ENCODE measurements around the gene DGAT2. TPM values are rescaled to one million over a fixed set of nuclear protein-coding genes. Genes with fewer than 3 reads are reported as not detected.

Gene DGAT2
- total RNA-seq, 1 donor from 2014 or later, result 0.93 TPM

GRCh38 chr11:75765116-75765515 is 3.5 kb upstream of the DGAT2 start:
- no peak overlapping the region for H3K27ac Mint-ChIP-seq (ENCODE audit: unreplicated experiment)
- H3K27me3 Mint-ChIP-seq (ENCODE audit: low read depth), result peaks cover 35% of the 10 kb centered on the region
- no peak for TF ChIP-seq CTCF (conservative IDR thresholded peaks at IDR 0.05)
- no peak for DNase-seq (ENCODE audit: low read depth, low spot score)
- no peak overlapping the region for H3K4me3 Mint-ChIP-seq
- peaks cover 3% of the 10 kb centered on the region for H3K9me3 Mint-ChIP-seq
- no peaks in the 10 kb centered on the region for H3K36me3 Mint-ChIP-seq (ENCODE audit: low read depth)
- peaks cover 11% of the 10 kb centered on the region for H3K4me1 Mint-ChIP-seq

DNA sequence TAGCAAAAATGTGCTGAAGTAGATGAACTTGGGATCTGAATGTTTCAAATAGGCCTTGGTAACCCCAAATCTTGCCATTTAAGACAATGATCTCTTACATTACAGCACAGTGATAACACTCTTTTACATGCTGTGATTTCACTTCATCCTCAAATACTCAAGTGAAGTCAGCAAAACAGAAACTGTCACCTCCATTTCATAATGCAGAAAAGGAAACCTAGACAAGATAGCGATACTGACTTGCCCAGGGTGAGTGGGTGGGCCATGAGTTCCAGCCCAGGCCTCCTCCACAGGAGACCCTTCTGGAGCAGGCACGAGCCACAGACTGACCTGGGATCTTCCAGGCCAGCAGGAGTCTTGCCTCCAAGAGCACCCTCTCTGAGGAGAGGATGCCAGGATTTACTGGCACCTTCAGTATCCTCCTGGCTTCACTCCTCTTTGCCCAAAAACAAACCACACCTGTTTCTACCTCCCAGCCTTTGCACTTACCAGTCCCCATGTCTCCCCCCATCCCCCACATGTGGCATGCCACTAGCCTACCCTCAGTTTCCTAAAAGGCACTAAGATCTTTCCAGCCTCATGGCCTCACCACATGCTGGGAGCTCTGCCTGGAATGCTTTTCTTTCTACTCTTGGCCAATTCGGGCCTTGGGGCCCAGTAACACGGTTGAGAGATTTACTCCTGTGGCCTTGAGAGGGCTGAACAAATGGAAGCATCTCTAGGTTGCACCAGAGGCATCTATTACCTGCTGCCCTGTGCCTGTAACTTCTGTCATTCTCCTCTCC is 1.9 kb upstream of the DGAT2 start:
- no peak for DNase-seq (ENCODE audit: low read depth, low spot score)
- Mint-ChIP-seq H3K27ac (ENCODE audit: unreplicated experiment) (no peak overlapping the region), H3K4me1 (peaks cover 11% of the 10 kb centered on the region), H3K4me3 (no peak overlapping the region), H3K27me3 (ENCODE audit: low read depth) (peaks cover 50% of the 10 kb centered on the region), H3K36me3 (ENCODE audit: low read depth) (no peaks in the 10 kb centered on the region), H3K9me3 (peaks cover 3% of the 10 kb centered on the region)
- no peak for TF ChIP-seq CTCF (conservative IDR thresholded peaks at IDR 0.05)

DNA sequence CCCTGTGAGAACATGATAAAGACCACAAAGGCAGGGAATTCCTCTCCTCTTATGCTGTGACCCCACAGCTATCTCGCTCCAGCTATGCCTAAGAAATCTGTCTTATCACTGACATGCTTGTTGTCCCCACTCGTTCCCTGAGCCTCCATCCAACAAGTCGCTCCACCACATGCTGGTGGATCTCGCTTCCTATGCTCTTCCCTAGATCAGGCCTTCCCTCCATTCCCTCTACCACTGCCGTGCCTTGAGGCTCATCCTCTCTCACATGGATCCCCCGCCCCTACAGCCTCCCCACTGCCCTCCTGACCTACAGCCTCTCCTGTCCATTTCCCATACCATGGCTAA is 1.4 kb upstream of the DGAT2 start:
- no peak for DNase-seq (ENCODE audit: low read depth, low spot score)
- no peak for TF ChIP-seq CTCF (conservative IDR thresholded peaks at IDR 0.05)
- H3K4me3 Mint-ChIP-seq, result peak overlapping the region; percentile 67
- peaks cover 56% of the 10 kb centered on the region for H3K27me3 Mint-ChIP-seq (ENCODE audit: low read depth)
- H3K9me3 Mint-ChIP-seq, result peaks cover 3% of the 10 kb centered on the region
- H3K4me1 Mint-ChIP-seq, result peaks cover 11% of the 10 kb centered on the region
- H3K27ac Mint-ChIP-seq (ENCODE audit: unreplicated experiment), result no peak overlapping the region
- H3K36me3 Mint-ChIP-seq (ENCODE audit: low read depth), result no peaks in the 10 kb centered on the region

DNA sequence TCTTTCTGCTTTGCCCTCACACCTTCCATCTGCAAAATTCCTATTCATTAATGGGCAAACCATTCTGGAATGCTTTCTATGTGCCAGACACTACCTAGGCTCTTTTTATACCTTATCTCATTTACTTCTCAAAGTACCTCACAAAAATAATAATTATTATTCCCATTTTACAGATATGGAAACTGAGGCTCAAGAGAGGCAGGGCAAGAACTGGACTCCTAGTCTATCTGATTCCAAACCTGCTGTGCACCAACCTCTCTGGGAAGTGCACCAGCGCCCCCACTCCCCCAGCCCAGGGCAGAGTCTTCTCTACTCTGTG is 826 bp upstream of the DGAT2 start:
- Mint-ChIP-seq H3K4me1 (peaks cover 11% of the 10 kb centered on the region), H3K9me3 (peaks cover 3% of the 10 kb centered on the region), H3K4me3 (no peak overlapping the region), H3K27me3 (ENCODE audit: low read depth) (peaks cover 60% of the 10 kb centered on the region), H3K36me3 (ENCODE audit: low read depth) (no peaks in the 10 kb centered on the region), H3K27ac (ENCODE audit: unreplicated experiment) (no peak overlapping the region)
- TF ChIP-seq CTCF (conservative IDR thresholded peaks at IDR 0.05), result no peak
- no peak for DNase-seq (ENCODE audit: low read depth, low spot score)

DNA sequence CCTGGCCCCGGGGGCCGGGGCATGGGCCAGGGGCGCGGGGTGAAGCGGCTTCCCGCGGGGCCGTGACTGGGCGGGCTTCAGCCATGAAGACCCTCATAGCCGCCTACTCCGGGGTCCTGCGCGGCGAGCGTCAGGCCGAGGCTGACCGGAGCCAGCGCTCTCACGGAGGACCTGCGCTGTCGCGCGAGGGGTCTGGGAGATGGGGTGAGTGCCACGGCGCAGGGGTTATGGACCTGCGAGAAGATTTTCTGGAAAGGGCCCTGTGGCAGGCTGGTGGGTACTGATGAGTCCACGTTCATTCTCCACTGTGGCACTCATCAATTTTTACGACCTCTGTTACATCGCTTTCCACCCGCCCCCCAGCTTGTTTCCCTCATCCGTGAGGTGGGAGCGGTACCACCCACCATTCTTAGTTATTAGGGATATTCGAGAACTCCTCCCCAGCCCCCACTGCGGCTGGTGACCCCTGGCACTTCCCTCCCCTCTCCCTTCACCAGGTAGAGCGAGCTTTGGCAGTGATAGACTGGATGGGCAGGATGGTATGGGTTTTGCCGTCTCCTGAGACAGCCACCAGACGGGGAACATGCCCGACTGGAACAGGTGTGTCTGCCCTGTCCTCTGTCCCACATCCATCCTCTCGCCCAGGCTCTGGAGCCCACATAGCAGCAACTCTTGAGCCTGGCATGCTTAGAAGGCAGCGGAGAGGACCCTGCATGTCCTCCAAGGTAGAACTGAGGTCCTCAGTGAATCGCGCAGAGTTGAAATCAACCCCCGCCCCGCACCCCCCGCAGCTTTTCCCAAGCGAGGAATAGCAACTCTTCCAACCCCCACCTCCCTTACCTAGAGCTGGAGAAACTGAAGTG is 562 bp downstream of the DGAT2 start:
- no peak for DNase-seq (ENCODE audit: low read depth, low spot score)
- no peak for TF ChIP-seq CTCF (conservative IDR thresholded peaks at IDR 0.05)
- peaks cover 3% of the 10 kb centered on the region for H3K9me3 Mint-ChIP-seq
- no peak overlapping the region for H3K4me3 Mint-ChIP-seq
- no peaks in the 10 kb centered on the region for H3K36me3 Mint-ChIP-seq (ENCODE audit: low read depth)
- no peak overlapping the region for H3K27ac Mint-ChIP-seq (ENCODE audit: unreplicated experiment)
- peaks cover 6% of the 10 kb centered on the region for H3K4me1 Mint-ChIP-seq
- peaks cover 60% of the 10 kb centered on the region for H3K27me3 Mint-ChIP-seq (ENCODE audit: low read depth)

Measured in neural crest cell (in vitro differentiated cells).